HG02610 (cell line): ENCODE measurements around the gene RNF208.

Experiments used
- ATAC-seq: cut with Tn5 transposase; IDR thresholded peaks from one replicate; pipeline ENCODE4 v1.9.1; 2021; ENCODE audit warnings: mild to moderate bottlenecking, moderate library complexity; ENCODE audit not compliant: unreplicated experiment

Gene RNF208

GRCh38 chr9:137228506-137228967 is 6.5 kb upstream of the RNF208 start:
- no peak for ATAC-seq

GRCh38 chr9:137227853-137228505 is 5.9 kb upstream of the RNF208 start:
- ATAC-seq: no peak

- ATAC-seq: no peak
Measured at GRCh38 chr9:137227054-137227852, 5.2 kb upstream of the RNF208 start, which contains the start of gene RNF224. RNF224 (plus strand) TSS chr9:137227502; CDS start chr9:137228336, 834 bp downstream.

- no peak for ATAC-seq
Measured at GRCh38 chr9:137226338-137227053, 4.5 kb upstream of the RNF208 start.

GRCh38 chr9:137225699-137226331 is 3.8 kb upstream of the RNF208 start:
- ATAC-seq: no peak

- ATAC-seq: no peak
Measured at GRCh38 chr9:137224830-137225694, 3.0 kb upstream of the RNF208 start, which contains the start of gene CYSRT1. CYSRT1 (plus strand) TSS chr9:137225174; CDS start chr9:137225622, 448 bp downstream.

GRCh38 chr9:137223078-137223970 is 1.3 kb upstream of the RNF208 start:
- peak; percentile 60 for ATAC-seq

GRCh38 chr9:137221506-137222111 is 431 bp downstream of the RNF208 start:
- ATAC-seq: no peak

- ATAC-seq: no peak
Measured at GRCh38 chr9:137221095-137221505, 940 bp downstream of the RNF208 start.

- ATAC-seq: no peak
Measured at GRCh38 chr9:137220317-137221094, 1.5 kb downstream of the RNF208 start.

- ATAC-seq: no peak
Measured at GRCh38 chr9:137219757-137220316, 2.2 kb downstream of the RNF208 start.

- ATAC-seq: no peak
Measured at GRCh38 chr9:137218754-137219271, 3.2 kb downstream of the RNF208 start.

- no peak for ATAC-seq
Measured at GRCh38 chr9:137218212-137218753, 3.8 kb downstream of the RNF208 start.

- no peak for ATAC-seq
Measured at GRCh38 chr9:137217276-137218211, 4.5 kb downstream of the RNF208 start.

GRCh38 chr9:137216188-137216965 is 5.7 kb downstream of the RNF208 start:
- no peak for ATAC-seq
